IMR-90 (cell line): Measurements from ENCODE around the gene KCNT2. TPM values are rescaled to one million over a fixed set of nuclear protein-coding genes. Genes with fewer than 3 reads are reported as not detected.

Experiments used
- ATAC-seq: fragments of 200-7000 bp; cut with Tn5 transposase; 2 replicates; pipeline ENCODE4 v1.9.1; 2020; ENCODE audit warnings: low read depth, mild to moderate bottlenecking, moderate library complexity
- BruUV-seq: library from RNA; stranded (reverse); fragments of 400-500 nt; replicated peaks from 2 replicates; lab custom pipeline; 2021; lab: Mats Ljungman, UMichigan
- CTCF ChIA-PET: fragments of 300-600 bp; formaldehyde crosslinking; extraction: SDS; loops from one replicate; lab custom pipeline; 2021; ENCODE audit warnings: antibody characterized with exemption; lab: Yijun Ruan, JAX
- POLR2A ChIA-PET: fragments of 300-600 bp; sonication (Branson Sonifier 250); formaldehyde crosslinking; loops from one replicate; lab custom pipeline; 2022; ENCODE audit warnings: antibody characterized with exemption; ENCODE audit not compliant: unreplicated experiment; lab: Charles Lee
- DNase-seq: peaks from one replicate; pipeline ENCODE4 v3.0.0; 2013
- H2AFZ ChIP-seq: replicated peaks from 2 replicates; pipeline ENCODE3; 2013; ENCODE audit warnings: low read length, mild to moderate bottlenecking; ENCODE audit not compliant: poor library complexity
- H2AK5ac ChIP-seq: 2 replicates; pipeline ENCODE4 v1.6.1; 2013; ENCODE audit warnings: low read depth, low read length, inconsistent platforms
- H2AK9ac ChIP-seq: replicated peaks from 2 replicates; pipeline ENCODE3; 2013; ENCODE audit warnings: mild to moderate bottlenecking, low read depth, low read length, moderate library complexity; ENCODE audit not compliant: poor library complexity
- H2BK120ac ChIP-seq: 2 replicates; pipeline ENCODE4 v1.6.1; 2013; ENCODE audit warnings: low read depth, low read length, inconsistent platforms
- H2BK15ac ChIP-seq: 3 replicates; pipeline ENCODE4 v1.6.1; 2013; ENCODE audit warnings: low read depth, low read length, inconsistent platforms
- H2BK20ac ChIP-seq: 2 replicates; pipeline ENCODE4 v1.6.1; 2013; ENCODE audit warnings: low read depth, mild to moderate bottlenecking, inconsistent platforms, low read length, moderate library complexity
- H2BK5ac ChIP-seq: 2 replicates; pipeline ENCODE4 v1.6.1; 2013; ENCODE audit warnings: mild to moderate bottlenecking, low read depth, low read length, inconsistent platforms; ENCODE audit not compliant: poor library complexity, severe bottlenecking
- H3K14ac ChIP-seq: replicated peaks from 2 replicates; pipeline ENCODE4 v1.6.1; 2013; ENCODE audit warnings: low read depth, low read length, inconsistent platforms
- H3K18ac ChIP-seq: 2 replicates; pipeline ENCODE4 v1.6.1; 2013; ENCODE audit warnings: low read depth, low read length, control low read depth
- H3K23ac ChIP-seq: 2 replicates; pipeline ENCODE4 v1.6.1; 2013; ENCODE audit warnings: low read depth, low read length, inconsistent platforms
- H3K27ac ChIP-seq: 2 replicates; pipeline ENCODE4 v1.5.1; 2013; ENCODE audit warnings: mild to moderate bottlenecking, control low read depth, low read length; ENCODE audit not compliant: insufficient read depth
- H3K27me3 ChIP-seq: 2 replicates; pipeline ENCODE4 v1.6.1; 2013; ENCODE audit warnings: low read length; ENCODE audit not compliant: control insufficient read depth, insufficient read depth
- H3K36me3 ChIP-seq: 2 replicates; pipeline ENCODE4 v1.6.1; 2013; ENCODE audit warnings: low read length, mixed read lengths; ENCODE audit not compliant: control insufficient read depth, insufficient read depth
- H3K4ac ChIP-seq: 2 replicates; pipeline ENCODE4 v1.6.1; 2013; ENCODE audit warnings: low read depth, low read length, inconsistent platforms
- H3K4me1 ChIP-seq: 2 replicates; pipeline ENCODE4 v1.6.1; 2013; ENCODE audit warnings: low read length, mixed read lengths; ENCODE audit not compliant: control insufficient read depth, insufficient read depth
- H3K4me2 ChIP-seq: 2 replicates; pipeline ENCODE4 v1.6.1; 2013; ENCODE audit warnings: low read depth, mild to moderate bottlenecking, control low read depth, low read length, moderate library complexity
- H3K4me3 ChIP-seq: 2 replicates; pipeline ENCODE4 v1.5.1; 2013; ENCODE audit warnings: low read depth, mild to moderate bottlenecking, control low read depth, low read length, moderate library complexity; ENCODE audit not compliant: insufficient read depth
- H3K56ac ChIP-seq: 2 replicates; pipeline ENCODE4 v1.6.1; 2013; ENCODE audit warnings: low read length, inconsistent platforms; ENCODE audit not compliant: insufficient read depth; ENCODE audit errors: extremely low read depth
- H3K79me1 ChIP-seq, 2 experiments: 2 replicates each; pipeline ENCODE4 v1.6.1; 2013; ENCODE audit warnings: low read length in 2 of 2, inconsistent platforms in 1 of 2, low read depth in 1 of 2
- H3K9ac ChIP-seq: 2 replicates; pipeline ENCODE4 v1.6.1; 2013; ENCODE audit warnings: low read depth, low read length, control low read depth
- H3K9me1 ChIP-seq: 2 replicates; pipeline ENCODE4 v1.6.1; 2013; ENCODE audit warnings: low read length, inconsistent platforms; ENCODE audit not compliant: insufficient read depth
- H3K9me3 ChIP-seq: 2 replicates; pipeline ENCODE4 v1.6.1; 2013; ENCODE audit warnings: low read length; ENCODE audit not compliant: control insufficient read depth, insufficient read depth
- H4K20me1 ChIP-seq: 2 replicates; pipeline ENCODE4 v1.6.1; 2013; ENCODE audit warnings: low read length, inconsistent platforms; ENCODE audit not compliant: insufficient read depth
- H4K5ac ChIP-seq: 2 replicates; pipeline ENCODE4 v1.6.1; 2013; ENCODE audit warnings: mild to moderate bottlenecking, low read depth, low read length, control low read depth
- H4K8ac ChIP-seq, 2 experiments: 2 replicates each; pipeline ENCODE4 v1.6.1; 2013; ENCODE audit warnings: low read depth in 2 of 2, low read length in 2 of 2, control low read depth in 1 of 2, inconsistent platforms in 1 of 2
- H4K91ac ChIP-seq: 2 replicates; pipeline ENCODE4 v1.6.1; 2013; ENCODE audit warnings: low read depth, low read length, inconsistent platforms; ENCODE audit not compliant: insufficient read depth
- BHLHE40 ChIP-seq: fragments of 150-350 bp; IDR thresholded peaks from 2 replicates; pipeline ENCODE4 v1.6.1; 2016; ENCODE audit warnings: mild to moderate bottlenecking, low read depth, low read length
- CEBPB ChIP-seq: IDR thresholded peaks from 2 replicates; pipeline ENCODE4 v1.6.1; 2012; ENCODE audit warnings: low read depth, low read length, improper control_type of control experiment
- CHD1 ChIP-seq: IDR thresholded peaks from 2 replicates; pipeline ENCODE4 v1.6.1; 2012; ENCODE audit warnings: low read depth, low read length, improper control_type of control experiment
- CTCF ChIP-seq: conservative IDR thresholded peaks from 2 replicates; pipeline ENCODE4 v1.5.1; 2012; ENCODE audit warnings: mild to moderate bottlenecking, low read depth, low read length, improper control_type of control experiment
- MAFK ChIP-seq: IDR thresholded peaks from 2 replicates; pipeline ENCODE4 v1.6.1; 2012; ENCODE audit warnings: low read depth, low read length, improper control_type of control experiment
- MAZ ChIP-seq: IDR thresholded peaks from 2 replicates; pipeline ENCODE4 v1.6.1; 2012; ENCODE audit warnings: low read depth, mild to moderate bottlenecking, low read length, improper control_type of control experiment, moderate library complexity, borderline replicate concordance
- MXI1 ChIP-seq: IDR thresholded peaks from 2 replicates; pipeline ENCODE4 v1.6.1; 2012; ENCODE audit warnings: low read depth, mild to moderate bottlenecking, low read length, moderate library complexity, borderline replicate concordance
- NFE2L2 ChIP-seq: fragments of 150-350 bp; IDR thresholded peaks from 2 replicates; pipeline ENCODE4 v1.6.1; 2016; ENCODE audit warnings: low read depth, mild to moderate bottlenecking, low read length
- POLR2A ChIP-seq: IDR thresholded peaks from 2 replicates; pipeline ENCODE4 v1.6.1; 2012; ENCODE audit warnings: mild to moderate bottlenecking, low read depth, low read length
- RAD21 ChIP-seq: IDR thresholded peaks from 2 replicates; pipeline ENCODE4 v1.6.1; 2012; ENCODE audit warnings: low read length, improper control_type of control experiment
- RCOR1 ChIP-seq: IDR thresholded peaks from 2 replicates; pipeline ENCODE4 v1.6.1; 2012; ENCODE audit warnings: mild to moderate bottlenecking, low read length, improper control_type of control experiment; ENCODE audit not compliant: insufficient replicate concordance
- RFX5 ChIP-seq: IDR thresholded peaks from 2 replicates; pipeline ENCODE4 v1.8.0; 2012; ENCODE audit warnings: low read depth, mild to moderate bottlenecking, low read length, moderate library complexity
- SMC3 ChIP-seq: fragments of 150-350 bp; IDR thresholded peaks from 2 replicates; pipeline ENCODE4 v1.6.1; 2016; ENCODE audit warnings: low read depth, mild to moderate bottlenecking, antibody characterized with exemption, low read length, moderate library complexity
- USF2 ChIP-seq: fragments of 150-350 bp; IDR thresholded peaks from 2 replicates; pipeline ENCODE4 v1.6.1; 2017; ENCODE audit warnings: mild to moderate bottlenecking, antibody characterized with exemption, low read length, low read depth
- WGBS, 2 experiments: methylation state at CpG; one replicate each; pipeline versions ENCODE4 v1.1.5 to v1.1.7; 2013; ENCODE audit warnings: missing lambda C conversion rate in 2 of 2; ENCODE audit not compliant: insufficient read length in 1 of 2; ENCODE audit errors: extremely low coverage in 2 of 2; 5-methylcytosine and 5-hydroxymethylcytosine counted together
- dilution Hi-C: fragments of 300-500 bp; cut with HindIII; formaldehyde crosslinking; loops from one replicate; pipeline ENCODE4 v1.14.3; 2018; ENCODE audit warnings: low sequenced_read_pairs; ENCODE audit not compliant: unreplicated experiment
- in situ Hi-C: fragments of 300-500 bp; cut with MboI; formaldehyde crosslinking; loops from 3 replicates; pipeline ENCODE4 v1.14.3; 2019; ENCODE audit warnings: low sequenced_read_pairs, inconsistent platforms, mixed read lengths
- intact Hi-C: fragments of 100-400 bp; cut with micrococcal nuclease; formaldehyde crosslinking; loops from 2 replicates; pipeline ENCODE4 v1.10.0; 2022
- polyA plus RNA-seq, 3 experiments: library from polyadenylated mRNA; depleted of rRNA; stranded (reverse); fragments of >200 nt; gene quantifications; 2 replicates each; pipeline ENCODE4 v1.2.3, GENCODE V29; 2012; ENCODE audit warnings: low replicate concordance in 1 of 3
- total RNA-seq: library from RNA; depleted of rRNA; stranded (reverse); fragments of >200 nt; gene quantifications from 2 replicates; pipeline ENCODE4 v1.2.3, GENCODE V29; 2012
- TF ChIP-seq, protein P1 (sequence below): fragments of 150-350 bp; IDR thresholded peaks from 2 replicates; pipeline ENCODE4 v1.6.1; 2016; ENCODE audit warnings: low read depth, mild to moderate bottlenecking, low read length, moderate library complexity, borderline replicate concordance

The KCNT2 gene
- total and polyA plus RNA-seq, 2 of the 4 experiments (the other 2 are of a cell fraction): 0.22 to 0.72 TPM

DNA sequence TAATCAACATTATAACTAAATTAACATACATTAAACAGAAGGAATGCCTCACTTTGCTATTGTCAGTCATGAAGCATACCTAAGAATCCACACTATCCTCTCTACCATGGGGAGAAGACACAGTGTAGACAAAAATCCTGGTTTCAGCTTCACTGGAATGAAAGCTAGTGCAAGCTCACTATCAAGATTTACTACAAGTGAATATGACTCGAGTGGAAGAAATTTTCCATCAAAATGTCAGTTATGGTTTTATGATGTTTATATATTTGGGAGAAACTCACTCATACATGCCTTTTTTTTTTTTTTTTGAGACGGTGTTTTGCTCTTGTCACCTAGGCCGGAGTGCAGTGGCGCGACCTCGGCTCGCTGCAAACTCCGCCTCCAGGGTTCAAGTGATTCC is 424.3 kb downstream of the KCNT2 start:
- H2BK20ac ChIP-seq: no peak overlapping the region
- H2BK120ac ChIP-seq: no peak overlapping the region; the same call in 1 of the 2 replicates
- H3K36me3 ChIP-seq: no peaks in the 10 kb centered on the region
- H4K91ac ChIP-seq: no peak overlapping the region
- TF ChIP-seq NFE2L2 (no peak), POLR2A (no peak), MAFK (no peak), CHD1 (no peak), BHLHE40 (no peak), MXI1 (no peak), RFX5 (no peak), USF2 (no peak), RAD21 (no peak), CEBPB (no peak), MAZ (no peak), RCOR1 (no peak), CTCF (no peak), SMC3 (no peak)
- TF ChIP-seq, protein P1, sequence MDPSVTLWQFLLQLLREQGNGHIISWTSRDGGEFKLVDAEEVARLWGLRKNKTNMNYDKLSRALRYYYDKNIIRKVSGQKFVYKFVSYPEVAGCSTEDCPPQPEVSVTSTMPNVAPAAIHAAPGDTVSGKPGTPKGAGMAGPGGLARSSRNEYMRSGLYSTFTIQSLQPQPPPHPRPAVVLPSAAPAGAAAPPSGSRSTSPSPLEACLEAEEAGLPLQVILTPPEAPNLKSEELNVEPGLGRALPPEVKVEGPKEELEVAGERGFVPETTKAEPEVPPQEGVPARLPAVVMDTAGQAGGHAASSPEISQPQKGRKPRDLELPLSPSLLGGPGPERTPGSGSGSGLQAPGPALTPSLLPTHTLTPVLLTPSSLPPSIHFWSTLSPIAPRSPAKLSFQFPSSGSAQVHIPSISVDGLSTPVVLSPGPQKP: no peak
- H3K4me3 ChIP-seq: no peak overlapping the region
- H3K23ac ChIP-seq: no peak overlapping the region
- no peaks in the 10 kb centered on the region for H3K27me3 ChIP-seq
- no peak overlapping the region for H3K4me2 ChIP-seq
- H4K8ac ChIP-seq: no peak overlapping the region
- H2BK5ac ChIP-seq: no peak overlapping the region
- in situ Hi-C loops: no loop called here
- H4K5ac ChIP-seq: no peak overlapping the region
- H3K9ac ChIP-seq: no peak overlapping the region
- H3K4me1 ChIP-seq: peaks cover 11% of the 10 kb centered on the region
- H3K14ac ChIP-seq: no peak overlapping the region
- DNase-seq: peak; percentile 14
- ChIA-PET POLR2A (no interaction called here), CTCF (interaction anchor here (0.6 kb wide), 1 partner anchor 130 kb away, joined by 4 read pairs; no protein-coding TSS in a partner anchor)
- H2AK9ac ChIP-seq: no peak overlapping the region
- H2AFZ ChIP-seq: no peak overlapping the region
- BruUV-seq: no TSS peak
- no peak for ATAC-seq
- intact Hi-C loops: no loop called here
- dilution Hi-C loops: no loop called here
- H3K9me3 ChIP-seq: no peaks in the 10 kb centered on the region
- no peak overlapping the region for H3K4ac ChIP-seq
- H3K79me1 ChIP-seq: no peaks in the 10 kb centered on the region
- no CpG with 5 or more reads among the region's 8 CpGs for WGBS, 2 experiments
- no peak overlapping the region for H3K27ac ChIP-seq
- H3K18ac ChIP-seq: no peak overlapping the region
- no peak overlapping the region for H2AK5ac ChIP-seq
- no peaks in the 10 kb centered on the region for H4K20me1 ChIP-seq
- no peak overlapping the region for H3K56ac ChIP-seq
- peaks cover 10% of the 10 kb centered on the region for H3K9me1 ChIP-seq
- H2BK15ac ChIP-seq: no peak overlapping the region
